ENCODE data around the gene SCART1. TPM values are rescaled to one million over a fixed set of nuclear protein-coding genes. Genes with fewer than 3 reads are reported as not detected.
A peak's percentile ranks its signal among the peaks of the same experiment; 100 is the strongest.

Gene SCART1
- total and polyA plus RNA-seq, 8 donors: 0.95 to 3.9 (median 2.6) TPM

DNA sequence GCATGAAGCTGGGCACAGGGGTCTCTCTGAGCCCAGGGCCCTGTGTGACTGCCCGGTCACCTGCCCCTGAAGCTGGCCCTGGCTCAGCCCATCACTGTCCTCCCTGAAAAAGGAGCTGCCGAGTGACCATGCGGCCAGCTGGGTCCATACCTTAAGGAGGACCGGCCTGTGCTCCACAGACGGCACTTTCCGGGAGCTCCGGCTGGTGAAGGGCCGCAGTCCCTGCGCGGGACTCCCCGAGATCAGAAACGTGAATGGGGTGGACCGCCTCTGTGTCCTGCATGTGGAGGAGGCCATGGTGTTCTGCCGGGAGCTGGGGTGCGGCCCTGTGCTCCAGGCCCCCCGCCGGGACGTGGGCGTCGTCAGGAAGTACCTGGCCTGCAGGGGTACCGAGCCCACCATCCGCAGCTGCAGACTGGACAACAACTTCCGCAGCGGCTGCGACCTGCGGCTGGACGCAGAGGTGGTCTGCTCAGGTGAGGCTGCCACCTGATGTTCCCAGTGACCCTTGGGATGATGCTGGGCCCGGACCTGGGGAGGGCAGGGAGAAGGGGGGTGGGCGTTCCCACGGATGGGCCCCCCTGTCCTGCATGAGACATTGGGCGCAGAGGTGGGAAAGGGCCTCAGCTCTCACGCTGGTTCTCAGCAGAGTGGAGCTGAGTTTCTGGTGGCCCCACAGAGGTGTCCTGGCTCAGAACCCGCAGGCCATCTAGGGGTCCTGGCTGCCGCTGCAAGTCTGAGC lies 3.5 kb downstream of the SCART1 start:
- 90 to 93% methylated on average over 34 of the region's 34 CpGs for WGBS, 2 donors
- TF ChIP-seq, protein P1, sequence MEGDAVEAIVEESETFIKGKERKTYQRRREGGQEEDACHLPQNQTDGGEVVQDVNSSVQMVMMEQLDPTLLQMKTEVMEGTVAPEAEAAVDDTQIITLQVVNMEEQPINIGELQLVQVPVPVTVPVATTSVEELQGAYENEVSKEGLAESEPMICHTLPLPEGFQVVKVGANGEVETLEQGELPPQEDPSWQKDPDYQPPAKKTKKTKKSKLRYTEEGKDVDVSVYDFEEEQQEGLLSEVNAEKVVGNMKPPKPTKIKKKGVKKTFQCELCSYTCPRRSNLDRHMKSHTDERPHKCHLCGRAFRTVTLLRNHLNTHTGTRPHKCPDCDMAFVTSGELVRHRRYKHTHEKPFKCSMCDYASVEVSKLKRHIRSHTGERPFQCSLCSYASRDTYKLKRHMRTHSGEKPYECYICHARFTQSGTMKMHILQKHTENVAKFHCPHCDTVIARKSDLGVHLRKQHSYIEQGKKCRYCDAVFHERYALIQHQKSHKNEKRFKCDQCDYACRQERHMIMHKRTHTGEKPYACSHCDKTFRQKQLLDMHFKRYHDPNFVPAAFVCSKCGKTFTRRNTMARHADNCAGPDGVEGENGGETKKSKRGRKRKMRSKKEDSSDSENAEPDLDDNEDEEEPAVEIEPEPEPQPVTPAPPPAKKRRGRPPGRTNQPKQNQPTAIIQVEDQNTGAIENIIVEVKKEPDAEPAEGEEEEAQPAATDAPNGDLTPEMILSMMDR (IDR thresholded peaks at IDR 0.05): no peak
- intact Hi-C loops (cut with DNase I): no loop called here
- no peak for ATAC-seq
- Histone ChIP-seq H3K9me3 (no peaks in the 10 kb centered on the region), H3K4me3 (no peak overlapping the region), H3K27ac (no peak overlapping the region), H3K4me1 (no peaks in the 10 kb centered on the region), H3K27me3 (no peaks in the 10 kb centered on the region), H3K36me3 (no peaks in the 10 kb centered on the region)
- DNase-seq: peak in 2 of 6 donors; percentile 5 to 62
- no peak for FAIRE-seq

DNA sequence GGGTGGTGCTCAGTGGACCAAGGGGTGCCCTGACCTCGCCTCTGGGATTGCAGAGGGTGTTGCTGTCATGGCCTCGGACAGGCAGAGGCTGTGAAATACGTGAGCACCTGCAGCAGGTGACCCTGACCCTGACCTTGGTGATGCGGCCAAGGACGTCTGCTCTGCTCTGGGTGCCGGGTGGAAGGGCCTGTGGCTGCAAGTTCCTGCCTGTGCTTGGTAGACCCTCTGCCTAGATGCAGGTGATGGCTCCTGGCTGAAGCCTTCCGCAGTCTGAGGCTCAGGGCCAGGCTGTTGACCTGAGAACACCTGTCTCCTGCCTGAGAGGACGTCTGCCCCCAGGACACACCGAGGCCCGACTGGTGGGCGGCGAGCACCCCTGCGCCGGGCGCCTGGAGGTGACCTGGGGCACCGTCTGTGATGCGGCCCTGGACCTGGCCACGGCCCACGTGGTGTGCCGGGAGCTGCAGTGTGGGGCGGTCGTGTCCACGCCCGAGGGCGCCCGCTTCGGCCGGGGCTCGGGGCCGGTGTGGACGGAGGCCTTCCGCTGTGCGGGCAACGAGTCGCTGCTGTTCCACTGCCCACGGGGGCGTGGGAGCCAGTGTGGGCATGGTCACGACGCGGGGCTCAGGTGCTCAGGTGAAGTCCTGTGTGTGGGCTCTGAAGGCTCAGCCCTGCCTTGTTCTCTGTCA lies 4.4 kb downstream of the SCART1 start:
- peak in 2 of 6 donors; percentile 6 to 57 for DNase-seq
- WGBS, 2 donors: 89 to 90% methylated on average over 40 of the region's 40 CpGs
- Histone ChIP-seq H3K4me3 (no peak overlapping the region), H3K4me1 (no peaks in the 10 kb centered on the region), H3K9me3 (no peaks in the 10 kb centered on the region), H3K27ac (no peak overlapping the region), H3K27me3 (no peaks in the 10 kb centered on the region), H3K36me3 (no peaks in the 10 kb centered on the region)
- intact Hi-C loops (cut with DNase I): no loop called here
- TF ChIP-seq, protein P1 (IDR thresholded peaks at IDR 0.05): no peak
- no peak for FAIRE-seq
- ATAC-seq: no peak

GRCh38 chr10:133458710-133459453 lies 5.1 kb downstream of the SCART1 start:
- Histone ChIP-seq H3K27ac (no peak overlapping the region), H3K27me3 (no peaks in the 10 kb centered on the region), H3K4me3 (no peak overlapping the region), H3K9me3 (no peaks in the 10 kb centered on the region), H3K36me3 (no peaks in the 10 kb centered on the region), H3K4me1 (no peaks in the 10 kb centered on the region)
- ATAC-seq: no peak
- FAIRE-seq: no peak
- intact Hi-C loops (cut with DNase I): no loop called here
- 81 to 87% methylated on average over 19 to 21 of the region's 21 CpGs for WGBS, 2 donors
- TF ChIP-seq, protein P1 (IDR thresholded peaks at IDR 0.05): no peak
- DNase-seq: peak in 2 of 6 donors; percentile 6 to 64

DNA sequence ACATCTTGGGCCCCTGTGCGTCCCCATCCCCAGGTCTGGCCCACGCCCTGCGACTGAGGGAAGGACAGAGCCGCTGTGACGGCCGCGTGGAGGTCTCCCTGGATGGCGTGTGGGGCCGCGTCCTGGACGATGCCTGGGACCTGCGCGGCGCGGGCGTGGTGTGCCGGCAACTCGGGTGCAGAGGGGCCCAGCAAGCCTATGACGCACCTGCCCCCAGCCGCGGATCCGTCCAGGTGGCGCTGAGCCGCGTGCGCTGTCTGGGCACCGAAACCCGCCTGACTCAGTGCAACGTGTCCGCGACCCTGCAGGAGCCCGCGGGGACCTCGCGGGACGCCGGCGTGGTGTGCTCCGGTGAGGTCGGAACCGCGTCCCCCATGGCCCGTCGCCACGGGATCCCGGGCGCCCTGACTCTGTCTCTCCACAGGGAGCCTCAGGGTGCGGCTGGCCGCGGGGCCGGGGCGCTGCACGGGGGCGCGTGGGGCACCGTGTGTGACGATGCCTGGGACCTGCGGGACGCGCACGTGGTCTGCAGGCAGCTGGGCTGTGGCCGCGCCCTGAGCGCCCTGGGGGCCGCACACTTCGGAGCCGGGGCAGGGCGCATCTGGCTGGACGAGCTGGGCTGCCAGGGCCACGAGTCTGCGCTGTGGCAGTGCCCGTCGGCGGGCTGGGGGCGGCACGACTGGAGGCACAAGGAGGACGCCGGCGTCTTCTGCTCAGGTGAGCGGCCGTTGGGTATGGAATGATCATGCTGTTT lies 5.9 kb downstream of the SCART1 start:
- FAIRE-seq: no peak
- no peak for ATAC-seq
- Histone ChIP-seq H3K4me3 (no peak overlapping the region), H3K4me1 (no peaks in the 10 kb centered on the region), H3K9me3 (no peaks in the 10 kb centered on the region), H3K36me3 (no peaks in the 10 kb centered on the region), H3K27me3 (no peaks in the 10 kb centered on the region), H3K27ac (no peak overlapping the region)
- WGBS, 2 donors: 65 to 69% methylated on average over 79 to 81 of the region's 81 CpGs
- peak in 2 of 6 donors; percentile 5 to 45 for DNase-seq
- intact Hi-C loops (cut with DNase I): no loop called here
- TF ChIP-seq, protein P1 (IDR thresholded peaks at IDR 0.05): no peak

All from pancreas (tissue), 10 donors.